Stromal cell of bone marrow (primary cell): ENCODE results near the gene CMIP.

Experiments
- DNase-seq: peaks from one replicate; pipeline ENCODE4 v3.0.0-alpha.2; 2012; ENCODE audit warnings: low read depth

The CMIP gene

DNA sequence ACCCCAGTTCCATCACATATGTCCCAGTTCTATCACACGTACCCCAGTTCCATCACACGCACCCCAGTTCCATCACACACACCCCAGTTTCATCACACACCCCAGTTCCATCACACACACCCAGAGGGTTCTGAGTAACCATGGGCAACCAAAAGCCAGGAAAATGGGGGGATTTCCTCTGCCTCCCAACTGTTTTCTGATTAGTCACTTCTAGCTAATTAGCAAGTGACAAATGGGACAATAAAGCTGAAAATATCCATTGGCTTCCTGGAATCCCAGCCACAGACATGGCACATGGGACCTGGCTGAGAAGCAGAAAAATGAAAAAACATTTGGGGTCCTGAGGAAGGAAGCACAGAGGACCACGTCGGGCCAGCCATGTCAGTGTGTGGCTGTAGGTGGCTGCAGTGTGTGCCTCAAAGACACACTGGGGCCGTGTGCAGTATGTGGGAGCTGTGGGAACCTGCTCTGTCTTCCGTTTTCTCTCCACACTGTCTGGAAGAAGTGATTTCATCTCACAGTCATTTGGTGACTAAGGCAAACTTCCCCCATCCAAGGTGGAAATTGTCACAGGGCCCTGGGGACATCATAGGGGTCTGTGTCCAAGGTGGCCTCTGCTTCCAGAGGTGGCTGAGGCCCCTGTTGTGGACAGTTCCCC is 106.7 kb downstream of the CMIP start:
- no peak for DNase-seq

GRCh38 chr16:81551821-81552304 is 107.3 kb downstream of the CMIP start:
- DNase-seq: no peak

DNA sequence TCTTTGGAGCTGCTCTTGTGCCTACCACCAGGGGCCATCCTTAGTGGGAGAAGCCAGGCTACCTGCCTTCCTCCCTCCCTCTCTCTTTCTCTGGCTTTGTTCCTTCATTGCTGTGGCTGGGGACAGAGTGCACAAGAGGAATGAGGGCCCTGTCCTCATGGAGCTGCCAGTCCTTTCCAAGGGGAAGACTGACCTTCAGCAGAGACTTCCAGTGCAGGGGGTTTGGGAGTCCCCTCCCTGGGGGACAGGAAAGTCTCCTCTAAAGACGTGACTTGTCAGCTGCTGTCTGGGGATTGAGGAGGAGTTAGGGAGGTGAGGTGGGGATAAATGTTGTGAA is 108.1 kb downstream of the CMIP start:
- DNase-seq: no peak

- DNase-seq: no peak
These were observed 108.6 kb downstream of the CMIP start for GRCh38 chr16:81553080-81553813.

DNA sequence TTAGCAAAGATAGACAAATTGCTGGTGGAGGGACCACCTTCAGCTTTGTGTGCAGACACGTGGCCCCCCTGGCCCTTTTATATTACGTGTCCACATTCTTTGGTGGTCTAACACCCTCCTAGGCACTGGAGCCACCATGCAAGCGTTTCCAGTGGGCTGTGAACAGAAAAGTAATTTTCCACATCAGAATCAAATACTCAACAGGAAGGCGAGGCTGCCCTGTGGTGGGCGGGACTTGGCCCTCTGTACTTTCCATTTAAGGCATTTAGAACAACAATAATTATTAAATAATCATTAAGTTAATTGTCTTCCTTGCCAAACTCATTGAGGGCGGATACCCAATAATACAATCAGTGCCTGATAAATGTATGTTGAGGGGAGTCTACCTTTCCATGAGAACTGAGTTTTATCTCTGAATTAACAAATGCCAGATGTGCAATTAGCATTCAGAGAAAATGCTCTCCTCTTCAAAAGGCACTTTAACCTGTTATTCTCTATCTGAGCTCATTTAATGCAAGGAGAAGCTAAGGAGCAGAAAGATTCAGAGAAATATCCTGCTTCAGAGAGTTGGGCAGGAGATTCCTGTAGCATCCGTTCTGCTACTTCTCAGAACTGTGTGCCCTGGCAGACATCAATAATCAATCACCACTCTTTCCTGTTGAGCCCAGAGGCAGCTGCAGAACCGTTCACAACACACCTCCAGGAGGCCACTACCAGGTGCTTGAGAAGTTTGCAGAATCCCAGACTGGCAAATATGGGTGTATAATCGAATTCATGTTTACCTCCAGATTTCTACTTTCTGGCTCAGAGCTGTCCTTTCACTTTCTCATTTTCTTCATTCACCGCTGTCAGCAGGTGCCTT is 109.4 kb downstream of the CMIP start:
- no peak for DNase-seq

- DNase-seq: no peak
These were observed 110.4 kb downstream of the CMIP start for GRCh38 chr16:81554979-81555378.

DNA sequence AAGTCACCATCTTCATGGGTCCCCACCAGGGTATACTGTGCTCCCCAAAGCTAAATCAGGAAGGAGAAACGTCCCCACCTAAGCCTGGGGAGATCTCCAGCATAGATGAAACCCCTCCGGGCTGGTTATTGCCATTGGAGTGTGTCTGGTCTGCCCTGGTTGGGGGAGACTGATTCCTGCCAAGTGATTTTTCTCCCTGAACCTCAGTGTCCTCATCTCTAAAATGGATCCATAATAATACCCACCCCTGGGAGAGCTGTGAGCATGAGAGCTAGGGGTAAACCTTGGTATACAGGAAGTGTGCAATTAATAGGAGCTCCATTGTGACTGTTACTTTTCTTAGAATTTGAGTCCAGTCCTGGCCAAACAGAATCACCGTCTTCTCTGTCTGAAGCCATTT is 111.1 kb downstream of the CMIP start:
- DNase-seq: no peak

- DNase-seq: peak; percentile 12
These were observed 112.2 kb downstream of the CMIP start for GRCh38 chr16:81556715-81557284.

DNA sequence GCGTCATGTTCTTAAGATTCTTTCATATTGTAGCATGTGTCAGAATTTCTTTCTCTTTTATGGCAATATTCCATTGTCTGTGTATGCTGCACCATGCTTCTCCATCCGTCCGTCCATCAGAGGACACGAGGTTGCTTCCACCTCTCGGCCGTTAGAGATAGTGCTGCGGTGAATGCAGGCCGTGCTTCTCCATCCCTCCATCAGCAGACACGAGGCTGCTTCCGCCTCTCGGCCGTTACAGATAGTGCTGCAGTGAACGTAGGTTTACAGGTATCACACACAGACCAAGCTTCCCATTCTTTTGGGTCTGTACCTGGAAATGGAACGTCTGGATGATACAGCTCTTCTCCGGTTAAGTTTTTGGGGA is 113.5 kb downstream of the CMIP start:
- no peak for DNase-seq

DNA sequence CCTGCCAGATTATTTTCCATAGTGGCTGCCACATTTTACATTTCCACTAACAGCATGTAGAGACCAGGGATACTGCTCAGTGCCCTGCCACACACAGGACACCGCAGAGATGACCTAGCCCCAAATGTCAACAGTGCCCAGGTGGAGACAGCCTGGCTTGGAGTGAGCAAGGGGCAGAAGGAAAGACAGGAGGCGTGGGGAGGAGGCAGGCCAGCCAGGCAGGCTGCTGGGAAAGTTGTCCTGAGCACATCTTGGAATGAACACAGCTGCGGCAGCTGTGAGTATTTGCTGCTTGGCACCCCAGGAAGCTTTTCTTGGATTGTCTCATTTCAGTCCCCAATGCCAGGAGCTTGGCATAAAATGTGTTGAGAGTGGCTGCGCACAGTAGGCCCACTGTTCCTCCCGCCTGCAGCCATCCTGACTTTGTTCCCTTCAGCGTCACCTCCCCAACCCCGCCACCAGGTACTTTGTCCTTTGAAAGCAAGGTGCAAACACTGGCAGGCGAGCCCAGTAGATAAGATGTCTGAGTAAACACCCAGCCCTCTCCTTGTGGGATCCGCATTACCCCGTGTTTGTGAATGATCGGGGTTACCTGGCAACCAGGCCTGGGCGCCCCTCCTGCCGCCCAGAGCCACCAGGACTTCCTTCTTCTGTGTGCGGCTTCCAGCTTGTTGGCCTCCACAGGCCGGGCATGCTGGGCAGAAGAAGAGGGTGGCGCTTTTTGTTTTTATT is 114.0 kb downstream of the CMIP start:
- DNase-seq: no peak

DNA sequence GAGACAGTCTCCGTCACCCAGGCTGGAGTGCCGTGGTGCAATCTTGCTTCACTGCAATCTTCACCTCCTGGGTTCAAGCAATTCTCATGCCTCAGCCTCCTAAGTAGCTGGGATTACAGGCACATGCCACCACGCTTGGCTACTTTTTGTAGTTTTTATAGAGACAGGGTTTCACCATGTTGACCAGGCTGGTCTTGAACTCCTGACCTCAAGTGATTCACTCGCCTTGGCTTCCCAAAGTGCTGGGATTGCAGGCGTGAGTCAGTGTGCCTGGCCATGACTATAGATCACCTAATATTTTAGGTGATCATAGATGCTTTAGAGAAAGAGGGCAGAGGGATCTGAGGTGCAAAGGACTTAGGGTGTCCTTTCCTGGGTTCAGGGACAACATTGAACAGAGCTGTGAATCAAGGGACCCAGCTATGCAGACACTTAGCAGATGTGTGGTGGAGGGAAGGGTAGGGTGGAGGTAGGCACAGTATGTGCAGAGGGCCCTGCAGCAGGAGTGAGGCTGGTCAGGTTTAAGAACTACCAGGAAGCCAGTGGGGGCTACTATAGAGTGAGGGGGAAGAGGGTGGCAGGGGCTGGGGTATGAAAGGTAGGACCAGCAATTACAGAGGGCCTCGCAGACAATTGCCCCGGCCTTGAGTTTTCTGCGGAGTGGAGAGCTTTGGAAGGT is 116.5 kb downstream of the CMIP start:
- DNase-seq: peak; percentile 9

DNA sequence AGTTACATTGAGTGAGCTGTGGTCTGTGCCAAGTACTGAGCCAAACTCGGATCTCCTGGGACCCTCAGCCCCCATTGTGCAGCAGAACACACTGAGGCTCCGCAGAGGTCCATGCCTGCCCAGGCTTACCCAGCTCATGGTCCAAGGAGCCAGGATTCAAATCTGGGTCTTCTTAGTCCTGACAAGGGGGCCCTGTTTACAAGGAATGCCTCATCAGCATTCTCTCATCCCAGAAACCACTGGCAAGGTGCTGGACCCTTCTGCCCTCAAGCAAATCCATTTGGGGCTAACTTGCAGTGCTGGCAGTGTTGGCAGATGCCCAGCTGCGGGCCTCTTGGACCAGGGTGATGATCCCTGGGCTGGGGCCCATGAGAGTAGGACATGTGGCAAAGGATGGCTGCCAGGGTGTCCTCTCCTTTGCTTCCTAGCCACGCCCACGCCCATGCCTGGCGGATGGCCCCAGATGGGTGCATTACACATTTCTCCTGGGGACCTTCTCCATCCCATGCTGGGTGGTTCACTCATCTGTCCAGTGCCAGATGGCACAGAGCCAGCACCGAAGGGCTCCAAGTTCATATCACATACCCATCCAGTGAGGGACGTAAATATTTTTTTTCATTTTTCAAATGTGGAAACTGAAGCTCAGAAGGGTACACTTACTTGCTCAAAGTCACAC is 117.7 kb downstream of the CMIP start:
- no peak for DNase-seq

- no peak for DNase-seq
These were observed 118.3 kb downstream of the CMIP start for GRCh38 chr16:81562926-81563325.

DNA sequence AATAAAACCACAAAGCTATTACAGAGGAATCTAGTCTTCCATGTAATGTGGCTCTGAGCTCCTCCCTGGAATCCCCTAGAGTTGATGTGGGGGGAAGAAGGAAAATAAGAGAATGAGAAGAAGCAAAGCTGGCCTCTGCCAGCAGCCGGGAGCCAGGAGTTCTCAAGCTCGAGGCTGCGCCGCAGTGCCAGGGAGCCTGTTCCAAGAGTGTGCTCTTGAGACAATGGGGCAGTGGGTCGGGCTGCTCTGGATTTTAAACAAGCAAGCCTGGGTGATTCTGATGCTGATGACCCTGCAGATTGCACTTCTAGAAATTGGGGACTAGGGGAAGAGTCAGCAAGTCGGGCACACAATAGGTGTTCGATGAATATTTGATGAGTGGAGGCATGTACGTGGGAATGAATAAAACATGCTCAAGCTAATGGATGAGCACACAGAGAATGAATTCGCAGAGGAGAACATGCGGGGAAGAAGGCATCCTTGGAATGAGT is 119.9 kb downstream of the CMIP start:
- peak; percentile 32 for DNase-seq

DNA sequence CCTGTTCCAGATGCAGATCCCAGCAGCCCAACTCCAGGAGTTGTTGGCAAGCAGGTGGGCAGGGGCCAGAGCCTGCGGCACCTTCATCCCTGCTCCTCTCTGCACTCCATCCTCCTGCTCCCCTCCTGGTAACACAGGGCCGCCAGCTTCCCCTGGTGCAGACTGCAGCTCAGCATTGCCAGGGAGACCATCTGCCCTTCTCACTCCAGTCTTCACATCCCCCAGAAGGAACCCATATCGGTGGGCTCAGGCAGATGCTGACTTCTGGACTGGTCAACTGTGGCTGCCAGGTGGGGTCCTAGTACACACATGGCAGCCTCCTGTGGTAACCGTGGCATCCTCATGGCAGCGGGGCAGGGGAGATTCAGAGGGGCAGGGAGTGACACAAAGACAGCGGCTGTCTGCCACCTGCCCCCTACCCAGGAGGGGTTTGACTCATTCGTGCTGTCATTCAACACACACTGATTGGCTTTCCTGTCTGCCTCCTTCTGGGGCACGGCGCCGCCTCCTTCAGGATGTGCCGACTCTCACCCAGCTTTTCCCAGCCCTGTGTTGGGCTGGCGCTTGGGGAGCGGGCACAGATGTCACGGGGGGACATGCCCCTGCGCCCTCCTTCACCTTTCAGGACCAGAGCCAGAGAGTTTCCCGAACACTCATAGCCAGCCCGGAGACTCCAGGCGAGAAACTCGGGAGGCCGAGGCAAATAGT is 120.9 kb downstream of the CMIP start:
- DNase-seq: no peak

DNA sequence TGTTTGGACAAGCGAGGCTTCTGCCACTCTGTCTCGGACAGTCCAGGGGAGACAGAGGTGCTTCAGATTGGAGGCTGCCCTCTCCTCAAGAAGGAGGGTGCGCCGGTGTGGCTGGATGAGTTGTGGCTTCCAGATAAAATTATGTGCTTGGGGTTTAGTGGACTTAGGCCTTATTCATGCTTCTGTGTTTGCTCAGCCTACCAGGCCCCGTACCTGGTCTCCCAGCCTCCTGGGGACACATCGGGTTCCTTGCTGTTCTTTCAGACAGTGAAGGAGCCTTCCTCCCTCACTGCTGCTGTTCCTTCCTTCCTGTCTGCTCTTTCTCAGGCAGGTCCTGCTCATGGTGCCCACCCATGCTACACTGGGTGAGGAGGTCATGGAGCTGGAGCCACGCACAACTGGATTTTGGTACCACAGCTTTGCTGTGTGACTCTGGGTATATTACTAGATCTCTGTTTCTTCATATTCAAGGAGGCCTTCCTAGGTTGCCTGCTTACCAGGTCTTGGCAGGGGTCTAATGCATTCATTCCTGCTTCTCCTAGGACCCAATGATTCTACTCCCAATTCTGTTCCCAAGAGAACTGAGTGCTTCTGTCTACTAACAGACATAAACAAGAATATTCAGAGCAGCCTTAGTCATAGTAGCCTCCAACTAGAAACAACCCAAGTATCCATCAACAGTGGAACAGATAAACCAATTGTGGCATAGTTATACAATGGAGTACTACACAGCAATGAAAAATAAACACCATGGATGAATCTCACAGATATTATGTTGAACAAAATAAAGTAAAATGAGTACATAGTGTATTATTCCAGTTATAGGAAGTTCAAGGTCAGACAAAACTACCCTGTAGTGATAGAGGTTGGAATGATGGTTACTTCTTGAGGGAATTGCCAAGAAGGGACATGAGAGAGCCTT is 121.7 kb downstream of the CMIP start:
- no peak for DNase-seq

DNA sequence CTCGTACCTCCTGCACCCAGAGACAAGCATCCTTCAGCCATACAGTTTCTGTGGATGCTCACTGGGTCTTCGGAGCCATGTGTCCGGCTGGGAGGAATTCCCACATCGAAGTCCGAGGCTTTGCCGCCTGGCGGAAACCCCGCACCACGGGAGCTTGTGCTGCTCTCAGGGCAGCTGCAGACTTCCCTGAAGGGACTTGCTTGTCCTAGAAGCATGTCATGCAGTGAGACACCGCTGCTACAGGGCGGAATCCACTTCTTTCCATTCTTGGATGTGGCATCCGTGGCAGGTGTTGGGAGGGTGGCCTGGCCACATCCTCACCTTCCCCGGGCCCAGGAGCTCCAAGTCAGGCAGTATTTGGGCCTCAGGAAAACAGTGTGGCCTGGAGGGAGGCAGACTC is 122.5 kb downstream of the CMIP start:
- no peak for DNase-seq

- peak; percentile 48 for DNase-seq
These were observed 123.6 kb downstream of the CMIP start for GRCh38 chr16:81567987-81568748.
